Coronary artery (tissue), 2 donors: Measurements from ENCODE around the gene TNP2.
"Not testable (repeated sequence)": the region's sequence is repeated elsewhere in the genome, so short reads cannot be mapped to it uniquely, and the experiment has no call there.

Experiments used
- DNase-seq: peaks from one replicate; pipeline ENCODE4 v3.0.0-alpha.2; 2017; ENCODE audit warnings: low spot score
- H3K27ac ChIP-seq, 2 donors: fragments of 200-600 bp; sonication (generic); one replicate each; pipeline ENCODE4 v1.5.1; 2016 to 2019
- H3K4me3 ChIP-seq: fragments of 200-600 bp; sonication (generic); 2 replicates; pipeline ENCODE4 v1.5.1; 2016; ENCODE audit warnings: mild to moderate bottlenecking, moderate library complexity
- TF ChIP-seq, protein P1 (sequence below): fragments of 200-600 bp; sonication (generic); IDR thresholded peaks from one replicate; pipeline ENCODE4 v1.5.1; 2019; ENCODE audit warnings: antibody characterized with exemption

The TNP2 gene

DNA sequence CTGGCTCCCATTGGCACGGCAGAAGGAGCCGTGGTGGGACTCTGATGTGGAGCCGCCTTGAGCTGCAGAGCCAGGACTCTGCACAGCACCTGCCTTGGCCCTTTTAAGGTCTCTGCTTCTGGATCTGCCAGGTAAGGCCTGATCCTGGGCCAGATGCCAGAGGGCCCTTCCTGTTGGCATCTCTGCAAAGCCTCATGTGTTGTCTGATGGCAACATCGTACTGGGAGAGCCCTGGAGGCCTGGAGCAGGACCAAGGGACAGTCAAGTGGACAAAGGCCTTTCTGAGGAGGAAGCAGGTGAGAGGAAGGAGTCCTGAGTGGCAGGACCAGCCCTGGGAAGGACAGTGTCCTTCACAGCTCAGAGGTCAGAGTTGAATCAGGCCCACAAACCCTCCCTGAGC is 39.2 kb downstream of the TNP2 start:
- TF ChIP-seq, protein P1, sequence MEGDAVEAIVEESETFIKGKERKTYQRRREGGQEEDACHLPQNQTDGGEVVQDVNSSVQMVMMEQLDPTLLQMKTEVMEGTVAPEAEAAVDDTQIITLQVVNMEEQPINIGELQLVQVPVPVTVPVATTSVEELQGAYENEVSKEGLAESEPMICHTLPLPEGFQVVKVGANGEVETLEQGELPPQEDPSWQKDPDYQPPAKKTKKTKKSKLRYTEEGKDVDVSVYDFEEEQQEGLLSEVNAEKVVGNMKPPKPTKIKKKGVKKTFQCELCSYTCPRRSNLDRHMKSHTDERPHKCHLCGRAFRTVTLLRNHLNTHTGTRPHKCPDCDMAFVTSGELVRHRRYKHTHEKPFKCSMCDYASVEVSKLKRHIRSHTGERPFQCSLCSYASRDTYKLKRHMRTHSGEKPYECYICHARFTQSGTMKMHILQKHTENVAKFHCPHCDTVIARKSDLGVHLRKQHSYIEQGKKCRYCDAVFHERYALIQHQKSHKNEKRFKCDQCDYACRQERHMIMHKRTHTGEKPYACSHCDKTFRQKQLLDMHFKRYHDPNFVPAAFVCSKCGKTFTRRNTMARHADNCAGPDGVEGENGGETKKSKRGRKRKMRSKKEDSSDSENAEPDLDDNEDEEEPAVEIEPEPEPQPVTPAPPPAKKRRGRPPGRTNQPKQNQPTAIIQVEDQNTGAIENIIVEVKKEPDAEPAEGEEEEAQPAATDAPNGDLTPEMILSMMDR: no peak
- no peak overlapping the region for H3K27ac ChIP-seq
- DNase-seq: no peak
- H3K4me3 ChIP-seq: no peak overlapping the region

DNA sequence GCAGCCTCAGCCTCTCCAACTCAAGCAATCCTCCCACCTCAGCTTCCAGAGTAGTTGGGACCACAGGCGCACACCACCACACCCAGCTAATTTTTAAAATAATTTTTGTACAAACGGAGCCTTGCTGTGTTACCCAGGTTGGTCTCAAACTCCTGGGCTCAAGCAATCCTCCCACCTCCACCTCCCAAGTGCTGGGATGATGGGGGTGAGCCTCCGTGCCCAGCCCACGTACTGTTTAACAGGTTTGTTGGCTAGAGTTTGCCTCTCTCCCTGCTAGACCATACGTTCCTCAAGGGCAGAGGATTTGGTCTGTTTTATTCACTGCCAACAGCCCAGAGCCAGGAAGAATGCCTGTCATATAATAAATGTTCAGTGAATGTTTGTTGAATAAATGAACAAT is 39.7 kb downstream of the TNP2 start:
- DNase-seq: no peak

DNA sequence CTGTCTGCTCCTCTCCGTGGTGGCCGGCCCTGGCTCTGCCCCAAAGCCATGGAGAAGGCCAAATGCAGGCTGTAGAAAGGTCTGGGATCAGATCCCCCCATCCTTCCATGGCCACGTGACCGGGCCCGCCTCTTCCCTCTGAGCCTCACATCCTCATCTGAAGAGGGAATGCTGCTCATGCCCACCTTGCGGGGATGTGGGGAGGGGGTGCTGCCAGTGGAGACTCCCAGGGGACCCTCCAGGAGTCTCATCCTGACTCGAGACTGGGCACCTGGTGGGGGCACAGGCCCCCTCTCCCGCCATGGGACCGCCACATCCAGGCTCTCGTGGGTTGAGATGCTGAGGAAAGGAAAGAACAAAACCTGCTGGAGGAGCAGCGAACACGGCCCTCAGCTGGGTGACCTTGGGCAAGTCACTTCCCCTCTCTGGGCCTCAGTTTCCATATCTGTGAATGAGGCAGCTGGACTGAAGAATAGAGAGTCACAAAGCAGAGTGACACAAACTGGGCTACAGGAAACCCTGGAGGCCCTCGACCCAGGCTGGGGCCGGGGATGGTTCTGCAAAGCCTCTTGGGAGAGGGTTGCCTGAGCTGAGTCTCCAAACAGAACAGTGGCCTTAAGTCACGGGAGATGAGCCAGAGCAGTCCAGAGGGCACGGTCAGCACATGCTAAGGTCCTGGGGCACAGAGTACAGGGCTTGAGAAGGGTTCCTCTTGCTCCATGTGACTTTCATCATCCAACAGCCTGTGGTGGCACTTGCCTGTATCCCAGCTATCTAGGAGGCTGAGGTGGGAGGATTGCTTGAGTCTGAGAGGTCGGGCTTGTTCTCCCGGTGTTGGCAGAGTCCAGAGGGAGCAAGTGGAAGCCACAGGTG is 43.2 kb downstream of the TNP2 start:
- Histone ChIP-seq H3K27ac (peak overlapping the region in 1 of 2 donors; percentile 4), H3K4me3 (peak overlapping the region; percentile 61)
- TF ChIP-seq, protein P1: no peak
- no peak for DNase-seq

More for the DNA sequence above, 39.7 kb downstream of the TNP2 start:
- Histone ChIP-seq H3K4me3 (no peak overlapping the region), H3K27ac (no peak overlapping the region)
- TF ChIP-seq, protein P1: no peak

- Histone ChIP-seq H3K27ac (peak overlapping the region; percentile 4 to 58), H3K4me3 (peak overlapping the region; percentile 61)
- TF ChIP-seq, protein P1: no peak
- no peak for DNase-seq
These were observed 44.0 kb downstream of the TNP2 start for GRCh38 chr16:11224894-11225676.

GRCh38 chr16:11224096-11224893 is 44.8 kb downstream of the TNP2 start:
- Histone ChIP-seq H3K27ac (peak overlapping the region; percentile 16 to 58), H3K4me3 (no peak overlapping the region)
- no peak for DNase-seq
- TF ChIP-seq, protein P1: no peak

- H3K27ac ChIP-seq, DNase-seq, H3K4me3 ChIP-seq: not testable (repeated sequence)
These were observed 48.6 kb downstream of the TNP2 start for GRCh38 chr16:11220507-11220906.

DNA sequence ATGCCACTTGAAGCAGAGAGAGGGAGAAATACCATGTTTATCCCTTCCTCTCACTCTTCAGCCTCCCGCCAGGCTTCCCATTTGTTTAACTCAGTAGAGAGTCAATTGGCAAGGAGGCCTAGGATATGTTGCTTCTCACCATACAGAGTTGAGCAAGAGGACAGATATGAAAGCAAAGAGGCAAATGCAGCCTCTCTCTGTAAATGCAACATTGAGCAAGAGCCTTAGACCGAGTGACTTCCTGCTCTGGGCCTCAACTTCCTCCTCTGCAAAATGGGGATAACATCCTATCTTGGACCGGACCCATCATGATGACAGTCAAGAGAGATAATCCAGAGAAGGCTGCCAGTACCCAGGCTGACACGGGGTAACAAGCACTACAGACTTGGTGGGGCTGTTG is 49.9 kb downstream of the TNP2 start:
- Histone ChIP-seq H3K27ac (no peak overlapping the region), H3K4me3 (no peak overlapping the region)
- no peak for DNase-seq
- TF ChIP-seq, protein P1: no peak
